ENCODE data around the gene UBXN4. TPM values are rescaled to one million over a fixed set of nuclear protein-coding genes. Genes with fewer than 3 reads are reported as not detected.

UBXN4 gene
- polyA plus RNA-seq, 1 of the 3 experiments (the other 2 are of a cell fraction), result 32.7 TPM

- TF ChIP-seq ZBTB33 (IDR thresholded peaks at IDR 0.05; ENCODE audit: borderline replicate concordance, low read depth), result no peak
- TF ChIP-seq EP300 (IDR thresholded peaks at IDR 0.05; ENCODE audit: borderline replicate concordance in 1 of 2, low read depth in 1 of 2, low read length in 1 of 2), result no peak
- TF ChIP-seq MXI1 (IDR thresholded peaks at IDR 0.05; ENCODE audit: low read depth, low read length), result peak; percentile 87
- TF ChIP-seq REST (IDR thresholded peaks at IDR 0.05; ENCODE audit: low read depth, low read length), result no peak
- TF ChIP-seq YY1 (IDR thresholded peaks at IDR 0.05; ENCODE audit: low read depth), result no peak
- no peak for TF ChIP-seq RCOR1 (IDR thresholded peaks at IDR 0.05; ENCODE audit: low read length)
- 0 out of 2 replicates have a peak, but pooled peaks have one; percentile 40 for TF ChIP-seq SIN3A (IDR thresholded peaks at IDR 0.05; ENCODE audit: borderline replicate concordance, low read depth, low read length)
- TF ChIP-seq NRF1 (IDR thresholded peaks at IDR 0.05; ENCODE audit: low read depth, low read length), result no peak
- no peak for TF ChIP-seq GATA2 (CRISPR knock-in tag; IDR thresholded peaks at IDR 0.05)
- TF ChIP-seq RAD21 (IDR thresholded peaks at IDR 0.05; ENCODE audit: low read length), result peak; percentile 65
- TF ChIP-seq TEAD4 (IDR thresholded peaks at IDR 0.05; ENCODE audit: borderline replicate concordance, insufficient read depth), result no peak
Observed at GRCh38 chr2:135797497-135798274, 56.0 kb downstream of the UBXN4 start (continued).

- no peaks in the 10 kb centered on the region for H3F3A ChIP-seq (replicated peaks; ENCODE audit: insufficient read depth)
- no peaks in the 10 kb centered on the region for H3K79me2 ChIP-seq (ENCODE audit: insufficient read depth)
- no peak overlapping the region for H3K4me3 ChIP-seq (ENCODE audit: low read depth in 2 of 2, low read length in 1 of 2)
- no peaks in the 10 kb centered on the region for H3K36me3 ChIP-seq (replicated peaks in 1 of 2; ENCODE audit: control insufficient read depth in 1 of 2, insufficient read depth in 2 of 2, low read length in 1 of 2)
- H3K4me2 ChIP-seq, result no peak overlapping the region
- H3K4me1 ChIP-seq (ENCODE audit: control insufficient read depth in 1 of 2, insufficient read depth in 2 of 2, low read depth in 1 of 2, low read length in 1 of 2), result no peaks in the 10 kb centered on the region; a peak in 1 of 4 replicates
- no peaks in the 10 kb centered on the region for H3K9me2 ChIP-seq
- CTCF ChIA-PET, result interaction anchor here (0.7 to 4.6 kb wide), 29 partner anchors 9 to 860 kb away, joined by 3 to 75 read pairs (median 5); no protein-coding TSS in a partner anchor
- H2AFZ ChIP-seq (ENCODE audit: low read depth), result no peak overlapping the region
- no peaks in the 10 kb centered on the region for H3K9me3 ChIP-seq
- 83% methylated on average over 3 of the region's 5 CpGs for WGBS (ENCODE audit: low lambda C conversion rate)
- H4K20me1 ChIP-seq (ENCODE audit: insufficient read depth), result no peaks in the 10 kb centered on the region
- POLR2A ChIA-PET, result no interaction called here
- no peak overlapping the region for H3K27ac ChIP-seq (ENCODE audit: low read depth in 2 of 2, low read length in 1 of 2)
- H3K9ac ChIP-seq, result no peak overlapping the region
- DNase-seq, result no peak
- no peaks in the 10 kb centered on the region for H3K27me3 ChIP-seq (ENCODE audit: insufficient read depth)
- no peak for TF ChIP-seq ZBTB33 (IDR thresholded peaks at IDR 0.05; ENCODE audit: borderline replicate concordance, low read depth)
- no peak for TF ChIP-seq YY1 (IDR thresholded peaks at IDR 0.05; ENCODE audit: low read depth)
- no peak for TF ChIP-seq GATA2 (CRISPR knock-in tag; IDR thresholded peaks at IDR 0.05)
- TF ChIP-seq RAD21 (IDR thresholded peaks at IDR 0.05; ENCODE audit: low read length), result no peak
- no peak for TF ChIP-seq CTCF (IDR thresholded peaks at IDR 0.05)
- no peak for TF ChIP-seq NRF1 (IDR thresholded peaks at IDR 0.05; ENCODE audit: low read depth, low read length)
- TF ChIP-seq FOXM1 (IDR thresholded peaks at IDR 0.05; ENCODE audit: low read depth), result no peak
- no peak for TF ChIP-seq GABPA (IDR thresholded peaks at IDR 0.05; ENCODE audit: low read depth)
- TF ChIP-seq, protein P1, sequence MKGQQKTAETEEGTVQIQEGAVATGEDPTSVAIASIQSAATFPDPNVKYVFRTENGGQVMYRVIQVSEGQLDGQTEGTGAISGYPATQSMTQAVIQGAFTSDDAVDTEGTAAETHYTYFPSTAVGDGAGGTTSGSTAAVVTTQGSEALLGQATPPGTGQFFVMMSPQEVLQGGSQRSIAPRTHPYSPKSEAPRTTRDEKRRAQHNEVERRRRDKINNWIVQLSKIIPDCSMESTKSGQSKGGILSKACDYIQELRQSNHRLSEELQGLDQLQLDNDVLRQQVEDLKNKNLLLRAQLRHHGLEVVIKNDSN (IDR thresholded peaks at IDR 0.05; ENCODE audit: borderline replicate concordance, low read depth), result no peak
- TF ChIP-seq TAF1 (IDR thresholded peaks at IDR 0.05; ENCODE audit: borderline replicate concordance, low read depth, low read length), result no peak
- no peak for TF ChIP-seq FOSL2 (IDR thresholded peaks at IDR 0.05; ENCODE audit: borderline replicate concordance, low read depth)
- no peak for TF ChIP-seq TEAD4 (IDR thresholded peaks at IDR 0.05; ENCODE audit: borderline replicate concordance, insufficient read depth)
- TF ChIP-seq, protein P2, sequence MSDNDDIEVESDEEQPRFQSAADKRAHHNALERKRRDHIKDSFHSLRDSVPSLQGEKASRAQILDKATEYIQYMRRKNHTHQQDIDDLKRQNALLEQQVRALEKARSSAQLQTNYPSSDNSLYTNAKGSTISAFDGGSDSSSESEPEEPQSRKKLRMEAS (IDR thresholded peaks at IDR 0.05; ENCODE audit: low read depth), result no peak
Observed at GRCh38 chr2:135798275-135798705, 56.6 kb downstream of the UBXN4 start.
